HepG2 (cell line): Measurements from ENCODE around the gene PYGL. TPM values are rescaled to one million over a fixed set of nuclear protein-coding genes. Genes with fewer than 3 reads are reported as not detected.

Source experiments
- DBP ChIP-seq: sonication (generic); formaldehyde crosslinking; IDR thresholded peaks from 2 replicates; pipeline ENCODE4 v1.4.0; 2020; ENCODE audit warnings: missing genetic modification reagents; ENCODE audit errors: not compliant biosample characterization
- EP300 ChIP-seq, 3 experiments: sonication (generic) in 1 of 3; formaldehyde crosslinking in 1 of 3; IDR thresholded peaks; 2 replicates each; pipeline versions ENCODE4 v1.5.1 to v1.6.1; 2011 to 2020; ENCODE audit warnings: low read depth in 2 of 3, low read length in 2 of 3, borderline replicate concordance in 1 of 3, improper control_type of control experiment in 1 of 3, mild to moderate bottlenecking in 1 of 3, missing genetic modification reagents in 1 of 3, moderate library complexity in 1 of 3
- ERF ChIP-seq: IDR thresholded peaks from 2 replicates; pipeline ENCODE4 v1.6.1; 2018; ENCODE audit warnings: missing biosample characterization, missing genetic modification reagents
- FOXJ3 ChIP-seq: sonication (generic); formaldehyde crosslinking; IDR thresholded peaks from 2 replicates; pipeline ENCODE4 v1.4.0; 2020; ENCODE audit warnings: missing genetic modification reagents, mild to moderate bottlenecking, borderline replicate concordance
- FOXK1 ChIP-seq: sonication (generic); formaldehyde crosslinking; IDR thresholded peaks from 2 replicates; pipeline ENCODE4 v1.4.0; 2020; ENCODE audit warnings: low read depth, missing genetic modification reagents, borderline replicate concordance
- FOXO1 ChIP-seq: sonication (generic); formaldehyde crosslinking; IDR thresholded peaks from 2 replicates; pipeline ENCODE4 v1.4.0; 2020; ENCODE audit warnings: missing genetic modification reagents
- GATAD2A ChIP-seq: IDR thresholded peaks from 2 replicates; pipeline ENCODE4 v1.6.1; 2016
- HOXA7 ChIP-seq: sonication (generic); formaldehyde crosslinking; IDR thresholded peaks from 2 replicates; pipeline ENCODE4 v1.8.1; 2022; ENCODE audit warnings: mild to moderate bottlenecking, missing genetic modification reagents, moderate library complexity
- MAZ ChIP-seq, 2 experiments: sonication (generic) in 1 of 2; formaldehyde crosslinking in 1 of 2; IDR thresholded peaks; 2 replicates each; pipeline versions ENCODE4 v1.5.0 to v1.6.1; 2012 to 2020; ENCODE audit warnings: low read depth in 2 of 2, mild to moderate bottlenecking in 2 of 2, borderline replicate concordance in 1 of 2, improper control_type of control experiment in 1 of 2, low read length in 1 of 2, missing genetic modification reagents in 1 of 2, moderate library complexity in 1 of 2
- NFKB2 ChIP-seq: sonication (generic); formaldehyde crosslinking; IDR thresholded peaks from 2 replicates; pipeline ENCODE4 v1.4.0; 2020; ENCODE audit warnings: missing genetic modification reagents, borderline replicate concordance
- NR2F1 ChIP-seq, 2 experiments: fragments of 450-650 bp in 1 of 2; formaldehyde crosslinking in 1 of 2; IDR thresholded peaks; 2 replicates each; pipeline versions ENCODE4 v1.5.0 to v1.6.1; 2016 to 2020; ENCODE audit warnings: mild to moderate bottlenecking in 1 of 2, missing compliant biosample characterization in 1 of 2, missing genetic modification reagents in 1 of 2, moderate library complexity in 1 of 2
- NR2F2 ChIP-seq: IDR thresholded peaks from 2 replicates; pipeline ENCODE4 v1.6.1; 2012; ENCODE audit warnings: low read depth, inconsistent platforms, borderline replicate concordance
- PHF20 ChIP-seq: sonication (generic); formaldehyde crosslinking; IDR thresholded peaks from 2 replicates; pipeline ENCODE4 v1.5.0; 2020; ENCODE audit warnings: mild to moderate bottlenecking, missing genetic modification reagents
- PPARG ChIP-seq: conservative IDR thresholded peaks from 2 replicates; pipeline ENCODE4 v1.6.1; 2016; ENCODE audit warnings: missing biosample characterization, missing genetic modification reagents
- SP5 ChIP-seq: IDR thresholded peaks from 2 replicates; pipeline ENCODE4 v1.6.1; 2016; ENCODE audit warnings: low read depth, borderline replicate concordance
- SRSF1 ChIP-seq: fragments of 200-400 bp; formaldehyde crosslinking; optimal IDR thresholded peaks from 2 replicates; pipeline ENCODE3; 2017; ENCODE audit warnings: mild to moderate bottlenecking, low read depth, low read length, moderate library complexity
- TAF15 ChIP-seq: fragments of 200-400 bp; formaldehyde crosslinking; IDR thresholded peaks from one replicate; pipeline ENCODE4 v1.6.1; 2018; ENCODE audit warnings: mild to moderate bottlenecking, low read depth, low read length; ENCODE audit not compliant: poor library complexity, severe bottlenecking
- TARDBP ChIP-seq: sonication (generic); formaldehyde crosslinking; IDR thresholded peaks from 2 replicates; pipeline ENCODE4 v1.8.0; 2022; ENCODE audit warnings: mild to moderate bottlenecking, missing genetic modification reagents
- TFDP2 ChIP-seq: sonication (generic); formaldehyde crosslinking; IDR thresholded peaks from 2 replicates; pipeline ENCODE4 v1.4.0; 2020; ENCODE audit warnings: missing genetic modification reagents
- ZNF232 ChIP-seq: sonication (generic); formaldehyde crosslinking; IDR thresholded peaks from 2 replicates; pipeline ENCODE4 v1.4.0; 2020; ENCODE audit warnings: missing genetic modification reagents, borderline replicate concordance
- ZNF281 ChIP-seq: sonication (generic); formaldehyde crosslinking; IDR thresholded peaks from 2 replicates; pipeline ENCODE4 v1.4.0; 2020; ENCODE audit warnings: missing genetic modification reagents, borderline replicate concordance
- ZNF282 ChIP-seq: fragments of 450-650 bp; IDR thresholded peaks from 2 replicates; pipeline ENCODE4 v1.6.1; 2018; ENCODE audit not compliant: partially characterized antibody
- ZNF331 ChIP-seq: sonication (generic); formaldehyde crosslinking; IDR thresholded peaks from 2 replicates; pipeline ENCODE4 v1.4.0; 2020; ENCODE audit warnings: missing genetic modification reagents
- ZNF557 ChIP-seq: sonication (generic); formaldehyde crosslinking; IDR thresholded peaks from 2 replicates; pipeline ENCODE4 v1.4.0; 2020; ENCODE audit warnings: missing genetic modification reagents
- ZNF746 ChIP-seq: sonication (generic); formaldehyde crosslinking; IDR thresholded peaks from 2 replicates; pipeline ENCODE4 v1.8.0; 2022; ENCODE audit warnings: mild to moderate bottlenecking, missing genetic modification reagents
- ZNF878 ChIP-seq: sonication (generic); formaldehyde crosslinking; IDR thresholded peaks from 2 replicates; pipeline ENCODE4 v1.8.1; 2023; ENCODE audit warnings: mild to moderate bottlenecking, missing genetic modification reagents, moderate library complexity
- polyA plus RNA-seq, 8 experiments: library from polyadenylated mRNA; depleted of rRNA in 3 of 8; stranded (reverse) in 7 of 8; unstranded in 1 of 8; fragments of >200 nt; fragmentation: Illumina TruSeq in 4 of 8; extraction: Trizol in 4 of 8; gene quantifications; 2 replicates each; pipeline versions ENCODE4 v1.2.1 to v1.2.3, GENCODE V29; 2011 to 2016; ENCODE audit warnings: low read depth in 4 of 8, missing spikeins in 1 of 8, mixed read lengths in 1 of 8; ENCODE audit not compliant: insufficient read depth in 1 of 8
- total RNA-seq, 5 experiments: library from RNA; depleted of rRNA; stranded (reverse); fragments of >200 nt; fragmentation: Illumina TruSeq; extraction: Trizol; gene quantifications; 2 replicates each; pipeline ENCODE4 v1.2.3, GENCODE V29; 2016; ENCODE audit warnings: low read depth in 1 of 5

Gene PYGL
- total and polyA plus RNA-seq, 2 of the 13 experiments (the other 11 are each of a cell fraction or from before 2014, with no cell fraction given): 98.4 to 110 TPM

DNA sequence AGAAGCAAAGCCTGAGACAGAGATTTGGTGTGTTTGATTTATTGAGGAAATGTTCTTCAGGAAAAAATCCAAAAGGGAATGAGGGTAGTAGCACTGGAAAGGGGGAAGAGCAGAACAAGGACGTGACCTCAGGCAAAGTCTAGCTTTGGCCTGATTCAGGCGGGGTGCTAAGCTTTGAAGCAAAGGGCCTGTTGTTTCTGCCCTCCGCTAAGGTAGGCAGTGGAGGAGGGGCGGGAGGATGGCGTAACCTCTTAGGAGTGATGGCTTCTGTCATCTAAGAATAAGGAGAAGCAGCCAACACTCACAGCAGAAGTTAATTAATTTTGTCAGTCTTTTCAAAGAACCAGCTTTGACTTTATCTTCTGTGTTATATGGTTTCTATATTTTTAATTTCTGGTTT is 52.0 kb downstream of the PYGL start (continued):
- TF ChIP-seq ZNF282 (no peak), ZNF281 (CRISPR knock-in tag) (peak; percentile 97), NR2F1 (CRISPR knock-in tag; IDR thresholded peaks at IDR 0.05) (0 out of 4 replicates have a peak, but pooled peaks of 1 of the 2 experiments have one; percentile 23), FOXJ3 (CRISPR knock-in tag) (no peak), SP5 (CRISPR knock-in tag) (peak; percentile 39; the same call in 1 of the 2 replicates), TAF15 (no peak), MAZ (IDR thresholded peaks at IDR 0.05; ENCODE audit: borderline replicate concordance, low read depth, low read length) (no peak), MAZ (CRISPR knock-in tag; IDR thresholded peaks at IDR 0.05; ENCODE audit: low read depth) (no peak), ERF (CRISPR knock-in tag) (peak; percentile 36; the same call in 1 of the 2 replicates), ZNF746 (CRISPR knock-in tag) (no peak), TARDBP (CRISPR knock-in tag) (0 out of 2 replicates have a peak, but pooled peaks have one; percentile 45), ZNF331 (peak; percentile 40), ZNF557 (CRISPR knock-in tag) (no peak), EP300 (IDR thresholded peaks at IDR 0.05; ENCODE audit: low read depth in 2 of 2, low read length in 2 of 2) (peak in 1 of 2 experiments; percentile 72; a peak in 1 of 4 replicates), EP300 (CRISPR knock-in tag; IDR thresholded peaks at IDR 0.05; ENCODE audit: borderline replicate concordance) (no peak), ZNF232 (CRISPR knock-in tag) (no peak), SRSF1 (no peak), GATAD2A (CRISPR knock-in tag) (peak; percentile 76), ZNF878 (peak; percentile 43; the same call in 1 of the 2 replicates), PHF20 (CRISPR knock-in tag) (no peak), NR2F2 (0 out of 2 replicates have a peak, but pooled peaks have one; percentile 59), HOXA7 (CRISPR knock-in tag) (no peak), NFKB2 (no peak), PPARG (CRISPR knock-in tag) (0 out of 2 replicates have a peak, but pooled peaks have one; percentile 30), FOXO1 (CRISPR knock-in tag) (peak; percentile 72; the same call in 1 of the 2 replicates), DBP (CRISPR knock-in tag) (no peak), TFDP2 (0 out of 2 replicates have a peak, but pooled peaks have one; percentile 51), FOXK1 (CRISPR knock-in tag) (peak; percentile 34; the same call in 1 of the 2 replicates)
